HCT116 (cell line): ENCODE measurements around the gene CSN2. TPM values are rescaled to one million over a fixed set of nuclear protein-coding genes. Genes with fewer than 3 reads are reported as not detected.

Experiments
- ATAC-seq: fragments of 200-7000 bp; cut with Tn5 transposase; 2 replicates; pipeline ENCODE4 v1.9.1; 2020; ENCODE audit warnings: mild to moderate bottlenecking, moderate library complexity
- BruUV-seq: library from RNA; stranded (reverse); fragments of 400-500 nt; replicated peaks from 2 replicates; lab custom pipeline; 2021; lab: Mats Ljungman, UMichigan
- CTCF ChIA-PET: fragments of 300-600 bp; sonication (Branson Sonifier 250); formaldehyde crosslinking; loops from one replicate; lab custom pipeline; 2021; ENCODE audit warnings: antibody characterized with exemption; lab: Charles Lee
- POLR2A ChIA-PET: fragments of 300-600, 350-600 bp; sonication (Branson Sonifier 250); formaldehyde crosslinking; loops from one replicate; lab custom pipeline; 2021; ENCODE audit warnings: antibody characterized with exemption; lab: Charles Lee
- RAD21 ChIA-PET, 2 experiments: fragments of 300-600 bp; sonication (Branson Sonifier 250); formaldehyde crosslinking; loops; one replicate each; lab custom pipeline; 2023; ENCODE audit warnings: low total read pairs in 2 of 2; ENCODE audit not compliant: uncharacterized antibody in 2 of 2, unreplicated experiment in 2 of 2, low non-redundant PET in 1 of 2; lab: Charles Lee
- DNase-seq: peaks from one replicate; pipeline ENCODE4 v3.0.0-alpha.2; 2010; ENCODE audit warnings: low read depth, low spot score
- H2AFZ ChIP-seq: fragments of 200-600 bp; shearing (Covaris generic), sonication (generic); 2 replicates; pipeline ENCODE4 v1.6.1; 2017; ENCODE audit warnings: low read depth, mixed run types, mixed read lengths, antibody characterized with exemption, low read length; ENCODE audit not compliant: poor library complexity, severe bottlenecking
- H3K27ac ChIP-seq: 2 replicates; pipeline ENCODE4 v1.5.1; 2012; ENCODE audit warnings: low read depth, low read length
- H3K27me3 ChIP-seq: fragments of 200-600 bp; sonication (generic); 2 replicates; pipeline ENCODE4 v1.6.1; 2016; ENCODE audit warnings: mixed run types, low read length, mixed read lengths; ENCODE audit not compliant: insufficient read depth
- H3K36me3 ChIP-seq, 2 experiments: fragments of 200-500 bp in 1 of 2; fragments of 200-600 bp in 1 of 2; sonication (Bioruptor generic) in 1 of 2; sonication (generic) in 1 of 2; 2 replicates each; pipeline versions ENCODE4 v1.5.1 to v1.6.1; 2014 to 2016; ENCODE audit warnings: low read length in 2 of 2, inconsistent platforms in 1 of 2, mixed read lengths in 1 of 2, mixed run types in 1 of 2; ENCODE audit not compliant: insufficient read depth in 2 of 2, control insufficient read depth in 1 of 2
- H3K4me1 ChIP-seq, 2 experiments: fragments of 200-600 bp in 1 of 2; sonication (generic) in 1 of 2; 2 replicates each; pipeline versions ENCODE4 v1.5.1 to v1.6.1; 2012 to 2017; ENCODE audit warnings: low read length in 2 of 2, inconsistent platforms in 1 of 2, mild to moderate bottlenecking in 1 of 2, mixed read lengths in 1 of 2, mixed run types in 1 of 2, moderate library complexity in 1 of 2; ENCODE audit not compliant: insufficient read depth in 2 of 2, control insufficient read depth in 1 of 2
- H3K4me2 ChIP-seq: fragments of 200-600 bp; sonication (generic); 2 replicates; pipeline ENCODE4 v1.6.1; 2017; ENCODE audit warnings: mixed run types, low read length, mixed read lengths
- H3K4me3 ChIP-seq, 2 experiments: fragments of 200-600 bp in 1 of 2; sonication (generic) in 1 of 2; replicated peaks in 1 of 2; 2 replicates each; pipeline ENCODE4 v1.5.1; 2011 to 2016; ENCODE audit warnings: low read length in 2 of 2, control low read depth in 1 of 2, low read depth in 1 of 2, mild to moderate bottlenecking in 1 of 2, mixed read lengths in 1 of 2, mixed run types in 1 of 2
- H3K79me2 ChIP-seq: fragments of 200-600 bp; sonication (generic); 2 replicates; pipeline ENCODE4 v1.6.1; 2017; ENCODE audit warnings: mild to moderate bottlenecking, mixed run types, low read length, moderate library complexity, mixed read lengths; ENCODE audit not compliant: insufficient read depth
- H3K9ac ChIP-seq: fragments of 200-600 bp; sonication (generic); 2 replicates; pipeline ENCODE4 v1.6.1; 2016; ENCODE audit warnings: low read length, mixed read lengths
- H3K9me2 ChIP-seq: fragments of 200-600 bp; sonication (generic), shearing (Covaris generic); 2 replicates; pipeline ENCODE4 v1.6.1; 2017; ENCODE audit warnings: mixed run types, mild to moderate bottlenecking, moderate library complexity; ENCODE audit not compliant: insufficient read depth
- H3K9me3 ChIP-seq, 2 experiments: fragments of 200-500 bp in 1 of 2; fragments of 200-600 bp in 1 of 2; sonication (Bioruptor generic) in 1 of 2; sonication (generic) in 1 of 2; 2 replicates each; pipeline ENCODE4 v1.6.1; 2014 to 2017; ENCODE audit warnings: low read length in 2 of 2, mixed read lengths in 2 of 2, inconsistent platforms in 1 of 2, low read depth in 1 of 2, mild to moderate bottlenecking in 1 of 2, mixed run types in 1 of 2, moderate library complexity in 1 of 2; ENCODE audit not compliant: control insufficient read depth in 1 of 2, insufficient read depth in 1 of 2
- H4K20me1 ChIP-seq: fragments of 200-600 bp; sonication (generic), shearing (Covaris generic); 2 replicates; pipeline ENCODE4 v1.6.1; 2017; ENCODE audit warnings: mixed run types, mild to moderate bottlenecking, moderate library complexity; ENCODE audit not compliant: insufficient read depth
- CBX3 ChIP-seq: IDR thresholded peaks from 2 replicates; pipeline ENCODE4 v1.6.1; 2012; ENCODE audit warnings: low read depth
- CEBPB ChIP-seq: IDR thresholded peaks from 2 replicates; pipeline ENCODE4 v1.6.1; 2012; ENCODE audit warnings: low read depth
- EGR1 ChIP-seq: IDR thresholded peaks from 2 replicates; pipeline ENCODE4 v1.6.1; 2012; ENCODE audit warnings: low read depth
- ELF1 ChIP-seq: IDR thresholded peaks from 2 replicates; pipeline ENCODE4 v1.6.1; 2012; ENCODE audit warnings: low read depth, borderline replicate concordance
- EZH2 ChIP-seq: fragments of 200-600 bp; sonication (generic); IDR thresholded peaks from 2 replicates; pipeline ENCODE4 v1.6.1; 2017; ENCODE audit warnings: antibody characterized with exemption, mixed run types
- EZH2phosphoT487 ChIP-seq: fragments of 200-600 bp; IDR thresholded peaks from 2 replicates; pipeline ENCODE4 v1.6.1; 2018; ENCODE audit warnings: antibody characterized with exemption, borderline replicate concordance
- FOSL1 ChIP-seq: IDR thresholded peaks from 2 replicates; pipeline ENCODE4 v1.6.1; 2012; ENCODE audit warnings: low read depth
- JUND ChIP-seq: IDR thresholded peaks from 2 replicates; pipeline ENCODE4 v1.6.1; 2012
- POLR2A ChIP-seq: IDR thresholded peaks from 2 replicates; pipeline ENCODE4 v1.7.0; 2011; ENCODE audit warnings: borderline replicate concordance; ENCODE audit not compliant: insufficient read depth, insufficient read length; ENCODE audit errors: extremely low read depth
- POLR2AphosphoS5 ChIP-seq: IDR thresholded peaks from 2 replicates; pipeline ENCODE4 v1.6.1; 2011; ENCODE audit warnings: mild to moderate bottlenecking, low read depth, low read length, moderate library complexity
- RAD21 ChIP-seq: IDR thresholded peaks from 2 replicates; pipeline ENCODE4 v1.6.1; 2012; ENCODE audit warnings: low read depth, mild to moderate bottlenecking
- SIN3A ChIP-seq: IDR thresholded peaks from 2 replicates; pipeline ENCODE4 v1.6.1; 2012; ENCODE audit warnings: low read depth
- SP1 ChIP-seq: IDR thresholded peaks from 2 replicates; pipeline ENCODE4 v1.6.1; 2012; ENCODE audit warnings: low read depth
- SRF ChIP-seq: IDR thresholded peaks from 2 replicates; pipeline ENCODE4 v1.6.1; 2012; ENCODE audit warnings: low read depth
- YY1 ChIP-seq: IDR thresholded peaks from 2 replicates; pipeline ENCODE4 v1.6.1; 2011; ENCODE audit warnings: low read length, low read depth, moderate library complexity, mild to moderate bottlenecking; ENCODE audit not compliant: insufficient replicate concordance; ENCODE audit errors: extremely low read depth
- ZFX ChIP-seq: fragments of 450-650 bp; IDR thresholded peaks from 2 replicates; pipeline ENCODE4 v1.6.1; 2017
- ZNF274 ChIP-seq: fragments of 200-500 bp; sonication (Bioruptor generic); IDR thresholded peaks from 2 replicates; pipeline ENCODE4 v1.6.1; 2014; ENCODE audit warnings: mild to moderate bottlenecking, low read depth, low read length, inconsistent platforms
- intact Hi-C: fragments of 100-400 bp; cut with micrococcal nuclease; formaldehyde crosslinking; loops from 2 replicates; pipeline ENCODE4 v1.10.0; 2022
- total RNA-seq: library from RNA; stranded (reverse); gene quantifications from one replicate; pipeline ENCODE4 v1.2.1, GENCODE V29; 2021; ENCODE audit not compliant: unreplicated experiment
- TF ChIP-seq, protein P1 (sequence below): IDR thresholded peaks from 2 replicates; pipeline ENCODE4 v1.6.1; 2012
- TF ChIP-seq, protein P2 (sequence below): IDR thresholded peaks from 2 replicates; pipeline ENCODE4 v1.6.1; 2012; ENCODE audit warnings: low read depth
- TF ChIP-seq, protein P3 (sequence below): IDR thresholded peaks from 2 replicates; pipeline ENCODE4 v1.6.1; 2011; ENCODE audit warnings: mild to moderate bottlenecking, low read length, moderate library complexity; ENCODE audit not compliant: insufficient replicate concordance; ENCODE audit errors: extremely low read depth

Gene CSN2
- total RNA-seq, 1 experiment from 2014 or later: not detected

DNA sequence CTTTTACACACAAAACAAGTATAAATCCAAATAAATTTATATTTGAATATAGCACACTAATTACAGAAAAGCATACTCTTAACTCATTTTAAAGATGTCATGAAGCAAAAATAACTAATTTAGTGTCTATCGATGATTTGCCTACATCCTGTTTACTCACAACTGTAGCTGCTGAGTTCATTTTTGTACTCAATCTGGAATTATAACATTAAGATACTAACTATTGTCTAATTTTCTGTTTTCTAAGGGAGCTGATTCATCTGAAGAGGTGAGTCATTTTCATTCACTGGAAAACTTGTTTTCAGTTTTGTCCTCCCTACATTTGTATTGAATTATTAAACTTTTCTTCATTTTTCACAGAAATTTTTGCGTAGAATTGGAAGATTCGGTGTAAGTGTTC, 33.9 kb upstream of the CSN2 start:
- POLR2A ChIA-PET: no interaction called here
- H3K4me2 ChIP-seq: no peak overlapping the region
- no peak for TF ChIP-seq ELF1
- TF ChIP-seq SIN3A: no peak
- no peak for TF ChIP-seq SP1
- no peak for TF ChIP-seq EZH2phosphoT487
- TF ChIP-seq EGR1: no peak
- TF ChIP-seq CEBPB: no peak
- TF ChIP-seq CBX3: no peak
- TF ChIP-seq POLR2AphosphoS5: no peak
- TF ChIP-seq, protein P1, sequence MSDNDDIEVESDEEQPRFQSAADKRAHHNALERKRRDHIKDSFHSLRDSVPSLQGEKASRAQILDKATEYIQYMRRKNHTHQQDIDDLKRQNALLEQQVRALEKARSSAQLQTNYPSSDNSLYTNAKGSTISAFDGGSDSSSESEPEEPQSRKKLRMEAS: no peak
- no peak for TF ChIP-seq JUND
- TF ChIP-seq, protein P2, sequence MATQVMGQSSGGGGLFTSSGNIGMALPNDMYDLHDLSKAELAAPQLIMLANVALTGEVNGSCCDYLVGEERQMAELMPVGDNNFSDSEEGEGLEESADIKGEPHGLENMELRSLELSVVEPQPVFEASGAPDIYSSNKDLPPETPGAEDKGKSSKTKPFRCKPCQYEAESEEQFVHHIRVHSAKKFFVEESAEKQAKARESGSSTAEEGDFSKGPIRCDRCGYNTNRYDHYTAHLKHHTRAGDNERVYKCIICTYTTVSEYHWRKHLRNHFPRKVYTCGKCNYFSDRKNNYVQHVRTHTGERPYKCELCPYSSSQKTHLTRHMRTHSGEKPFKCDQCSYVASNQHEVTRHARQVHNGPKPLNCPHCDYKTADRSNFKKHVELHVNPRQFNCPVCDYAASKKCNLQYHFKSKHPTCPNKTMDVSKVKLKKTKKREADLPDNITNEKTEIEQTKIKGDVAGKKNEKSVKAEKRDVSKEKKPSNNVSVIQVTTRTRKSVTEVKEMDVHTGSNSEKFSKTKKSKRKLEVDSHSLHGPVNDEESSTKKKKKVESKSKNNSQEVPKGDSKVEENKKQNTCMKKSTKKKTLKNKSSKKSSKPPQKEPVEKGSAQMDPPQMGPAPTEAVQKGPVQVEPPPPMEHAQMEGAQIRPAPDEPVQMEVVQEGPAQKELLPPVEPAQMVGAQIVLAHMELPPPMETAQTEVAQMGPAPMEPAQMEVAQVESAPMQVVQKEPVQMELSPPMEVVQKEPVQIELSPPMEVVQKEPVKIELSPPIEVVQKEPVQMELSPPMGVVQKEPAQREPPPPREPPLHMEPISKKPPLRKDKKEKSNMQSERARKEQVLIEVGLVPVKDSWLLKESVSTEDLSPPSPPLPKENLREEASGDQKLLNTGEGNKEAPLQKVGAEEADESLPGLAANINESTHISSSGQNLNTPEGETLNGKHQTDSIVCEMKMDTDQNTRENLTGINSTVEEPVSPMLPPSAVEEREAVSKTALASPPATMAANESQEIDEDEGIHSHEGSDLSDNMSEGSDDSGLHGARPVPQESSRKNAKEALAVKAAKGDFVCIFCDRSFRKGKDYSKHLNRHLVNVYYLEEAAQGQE: no peak
- TF ChIP-seq, protein P3, sequence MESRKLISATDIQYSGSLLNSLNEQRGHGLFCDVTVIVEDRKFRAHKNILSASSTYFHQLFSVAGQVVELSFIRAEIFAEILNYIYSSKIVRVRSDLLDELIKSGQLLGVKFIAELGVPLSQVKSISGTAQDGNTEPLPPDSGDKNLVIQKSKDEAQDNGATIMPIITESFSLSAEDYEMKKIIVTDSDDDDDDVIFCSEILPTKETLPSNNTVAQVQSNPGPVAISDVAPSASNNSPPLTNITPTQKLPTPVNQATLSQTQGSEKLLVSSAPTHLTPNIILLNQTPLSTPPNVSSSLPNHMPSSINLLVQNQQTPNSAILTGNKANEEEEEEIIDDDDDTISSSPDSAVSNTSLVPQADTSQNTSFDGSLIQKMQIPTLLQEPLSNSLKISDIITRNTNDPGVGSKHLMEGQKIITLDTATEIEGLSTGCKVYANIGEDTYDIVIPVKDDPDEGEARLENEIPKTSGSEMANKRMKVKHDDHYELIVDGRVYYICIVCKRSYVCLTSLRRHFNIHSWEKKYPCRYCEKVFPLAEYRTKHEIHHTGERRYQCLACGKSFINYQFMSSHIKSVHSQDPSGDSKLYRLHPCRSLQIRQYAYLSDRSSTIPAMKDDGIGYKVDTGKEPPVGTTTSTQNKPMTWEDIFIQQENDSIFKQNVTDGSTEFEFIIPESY: no peak
- no peak for TF ChIP-seq ZNF274
- no peak for TF ChIP-seq RAD21
- TF ChIP-seq SRF: no peak
- no peak for TF ChIP-seq YY1
- no peak for TF ChIP-seq ZFX
- no peak for TF ChIP-seq FOSL1
- no peak for TF ChIP-seq POLR2A
- no peak for TF ChIP-seq EZH2
- H3K4me3 ChIP-seq: no peak overlapping the region
- CTCF ChIA-PET: no interaction called here
- no peaks in the 10 kb centered on the region for H3K4me1 ChIP-seq
- no peaks in the 10 kb centered on the region for H3K79me2 ChIP-seq
- H3K36me3 ChIP-seq: no peaks in the 10 kb centered on the region
- H3K9ac ChIP-seq: no peak overlapping the region
- intact Hi-C loops: no loop called here
- H3K27me3 ChIP-seq: no peaks in the 10 kb centered on the region
- no peaks in the 10 kb centered on the region for H4K20me1 ChIP-seq
- H3K9me2 ChIP-seq: no peaks in the 10 kb centered on the region
- ATAC-seq (no peak), DNase-seq (no peak)
- H3K9me3 ChIP-seq: no peaks in the 10 kb centered on the region
- H2AFZ ChIP-seq: no peak overlapping the region
- no peak overlapping the region for H3K27ac ChIP-seq
- BruUV-seq: no TSS peak
- RAD21 ChIA-PET: no interaction called here
